ENCODE results near the gene HECTD4. TPM values are rescaled to one million over a fixed set of nuclear protein-coding genes. Genes with fewer than 3 reads are reported as not detected.
"Not testable (repeated sequence)": the region's sequence is repeated elsewhere in the genome, so short reads cannot be mapped to it uniquely, and the experiment has no call there.

Gene HECTD4, protein sequence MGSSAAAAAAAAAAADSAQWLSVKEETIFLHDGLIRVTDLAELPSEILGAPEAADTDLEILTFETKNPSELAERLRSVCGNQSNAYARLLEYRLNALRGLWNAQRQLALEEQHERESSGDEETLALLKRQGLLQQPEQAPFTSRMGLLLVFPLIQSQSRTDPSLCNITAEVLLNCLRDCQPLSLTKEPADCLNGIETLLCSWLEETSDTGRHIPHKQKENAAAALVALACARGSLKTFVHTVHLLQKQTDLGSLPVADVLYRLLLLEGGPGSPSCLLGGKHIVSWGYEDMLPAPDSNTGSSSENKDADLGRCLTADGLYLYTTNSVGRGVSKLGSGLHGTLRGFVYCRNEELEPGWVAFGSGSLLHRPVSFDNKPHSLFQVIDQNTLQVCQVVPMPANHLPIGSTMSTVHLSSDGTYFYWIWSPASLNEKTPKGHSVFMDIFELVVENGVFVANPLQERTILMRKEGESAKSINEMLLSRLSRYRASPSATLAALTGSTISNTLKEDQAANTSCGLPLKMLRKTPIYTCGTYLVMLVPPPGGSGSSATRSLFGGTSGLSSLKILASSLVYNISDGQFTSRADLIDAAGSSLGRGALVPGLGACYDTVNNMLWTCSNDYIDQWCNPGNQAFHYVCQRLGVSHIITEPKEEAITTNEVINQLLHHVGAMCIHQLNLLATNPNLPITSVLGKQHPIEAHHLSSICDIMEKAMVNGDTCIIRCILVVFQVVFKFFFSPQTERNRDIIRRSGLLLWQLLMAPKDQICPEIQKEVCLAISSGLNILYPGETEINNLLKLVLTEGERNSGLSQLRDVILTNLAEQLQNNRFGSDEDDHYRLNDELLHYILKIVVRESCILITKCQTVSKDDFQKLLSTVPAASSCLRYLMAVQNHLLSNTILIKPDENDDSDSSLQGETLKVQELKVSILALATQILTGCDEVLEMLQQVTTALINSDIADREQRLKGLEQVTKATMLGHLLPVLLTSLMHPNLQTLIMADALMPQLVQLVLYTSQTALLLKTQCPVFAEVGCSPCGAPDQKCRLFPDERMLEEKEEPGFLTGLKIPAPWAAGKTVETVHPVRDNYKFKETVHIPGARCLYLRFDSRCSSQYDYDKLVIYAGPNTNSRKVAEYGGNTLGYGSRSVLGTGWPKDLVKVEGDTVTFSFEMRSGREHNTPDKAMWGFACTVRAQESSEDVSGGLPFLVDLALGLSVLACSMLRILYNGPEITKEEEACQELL (N-terminal part only)
- 28.2 TPM for total RNA-seq
- long read RNA-seq, partial matches to known transcripts, result 28 of 39 reads
- long read RNA-seq, other reads (novel, unspliced or antisense), result 11 of 39 reads

DNA sequence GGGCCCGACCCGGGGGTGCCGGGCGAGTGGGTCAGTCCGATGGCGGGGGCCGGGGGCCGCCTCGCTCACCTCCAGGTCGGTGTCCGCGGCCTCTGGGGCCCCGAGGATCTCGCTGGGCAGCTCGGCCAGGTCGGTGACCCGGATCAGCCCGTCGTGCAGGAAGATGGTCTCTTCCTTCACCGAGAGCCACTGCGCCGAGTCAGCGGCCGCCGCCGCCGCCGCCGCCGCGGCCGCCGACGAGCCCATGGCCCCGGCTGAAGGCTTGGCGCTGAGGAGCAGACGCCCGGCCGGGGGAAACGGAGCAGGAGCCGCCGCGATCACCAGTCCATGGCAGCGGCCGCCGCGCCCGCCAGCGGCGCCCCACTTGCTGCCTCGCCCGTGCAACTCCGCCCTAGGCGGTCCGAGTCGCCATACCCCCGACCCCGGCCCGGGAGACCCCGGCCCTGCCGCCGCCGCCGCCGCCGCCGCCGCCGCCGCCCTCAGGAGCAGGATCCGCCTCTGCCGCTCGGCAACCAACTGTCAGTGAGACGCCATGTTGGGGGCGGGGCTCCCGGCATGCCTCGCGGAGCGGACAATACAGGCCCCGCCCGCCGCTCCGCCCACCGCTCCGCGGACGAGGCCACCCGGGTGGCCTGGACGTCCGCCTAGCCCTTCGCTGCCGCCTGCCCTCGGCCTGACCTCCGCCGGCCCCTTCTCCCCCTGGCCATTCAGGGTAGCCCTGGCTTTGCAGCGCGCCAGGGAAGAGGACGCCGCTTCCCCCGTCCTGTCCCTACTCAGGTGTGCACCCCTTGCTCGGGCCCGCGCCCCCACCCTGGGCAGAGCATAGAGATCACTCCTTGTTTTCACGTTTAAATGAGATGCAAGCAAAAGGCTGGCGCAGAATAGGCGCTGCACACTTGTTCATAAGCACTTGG is at the start of gene HECTD4:
TSS of gene HECTD4 (minus strand) at position 549 of the 914 bp plus-strand sequence. CDS start at position 246, 303 bp downstream.
- intact Hi-C loops (cut with DNase I), result loop anchor here (10.0 kb wide), 1 partner anchor 87 kb away; no protein-coding TSS in a partner anchor

GRCh38 chr12:112431965-112432364 is 49.7 kb upstream of the HECTD4 start:
- no peak for DNase-seq (ENCODE audit: low spot score)

More for the DNA sequence above, at the start of gene HECTD4:
- peak; percentile 97 for DNase-seq (ENCODE audit: low spot score)

GRCh38 chr12:112430929-112431328 is 48.7 kb upstream of the HECTD4 start:
- no peak for DNase-seq (ENCODE audit: low spot score)
- intact Hi-C loops (cut with DNase I), result no loop called here

More at GRCh38 chr12:112431965-112432364, 49.7 kb upstream of the HECTD4 start:
- intact Hi-C loops (cut with DNase I), result no loop called here

DNA sequence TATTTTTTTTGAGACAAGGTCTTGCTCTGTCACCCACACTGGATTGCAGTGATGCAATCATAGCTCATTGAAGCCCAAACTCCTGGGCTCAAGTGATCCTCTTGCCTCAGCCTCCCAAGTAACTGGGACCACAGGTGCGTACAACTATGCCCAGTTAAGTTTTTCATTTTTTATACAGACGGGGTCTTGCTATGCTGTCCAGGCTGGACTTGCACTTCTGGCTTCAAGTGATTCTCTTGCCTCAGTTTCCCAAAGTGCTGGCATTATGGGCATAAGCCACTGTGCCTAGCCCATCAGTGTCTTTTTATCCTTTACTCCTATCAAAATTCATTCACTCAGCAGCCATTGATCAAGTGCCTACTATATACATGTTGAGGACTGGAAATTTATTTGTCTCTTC is 45.5 kb upstream of the HECTD4 start:
- no peak for DNase-seq (ENCODE audit: low spot score)
- intact Hi-C loops (cut with DNase I), result no loop called here

GRCh38 chr12:112425582-112426382 is 43.6 kb upstream of the HECTD4 start:
- intact Hi-C loops (cut with DNase I), result no loop called here
- no peak for DNase-seq (ENCODE audit: low spot score)

DNA sequence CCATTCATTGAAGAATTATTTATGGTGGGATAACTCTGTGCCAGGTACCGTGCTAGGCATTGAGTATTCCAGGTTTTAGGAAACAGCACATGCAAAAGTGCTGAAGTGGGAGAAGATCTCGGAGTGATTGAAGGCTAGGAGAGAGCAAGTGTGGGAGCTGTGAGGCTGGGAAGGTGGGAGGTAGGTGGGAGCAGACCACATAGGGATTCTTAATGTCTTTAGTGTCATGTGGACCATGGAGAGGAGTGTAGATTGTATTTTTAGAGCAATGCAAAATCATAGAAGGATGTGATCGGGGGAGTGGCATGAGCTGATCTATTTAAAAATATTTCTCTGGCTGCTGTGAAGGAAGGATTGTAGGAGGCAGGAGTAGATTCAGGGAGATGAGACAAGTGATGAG is 41.9 kb upstream of the HECTD4 start:
- intact Hi-C loops (cut with DNase I), result no loop called here

DNA sequence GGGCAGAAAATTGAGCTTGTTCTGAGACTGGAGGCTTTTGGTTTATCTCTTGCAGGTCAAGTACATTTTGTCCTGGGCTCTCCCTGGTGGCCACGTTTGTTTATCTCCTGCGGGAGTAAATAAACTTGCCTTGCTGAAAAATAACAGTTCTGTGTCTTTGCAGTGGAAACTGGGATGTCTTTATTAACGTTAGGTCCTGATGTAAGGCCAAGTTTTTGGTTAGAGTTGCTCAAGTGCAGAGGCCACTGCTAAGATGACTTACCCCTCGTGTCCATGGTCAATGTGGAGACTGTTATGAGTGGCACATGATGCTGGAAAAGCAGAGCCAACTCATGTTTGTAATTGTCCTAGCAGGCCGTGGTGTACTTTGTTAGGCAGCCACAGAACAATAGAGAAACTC is 40.3 kb upstream of the HECTD4 start:
- intact Hi-C loops (cut with DNase I), result no loop called here

More for the DNA sequence above, 41.9 kb upstream of the HECTD4 start:
- DNase-seq (ENCODE audit: low spot score), result no peak

DNA sequence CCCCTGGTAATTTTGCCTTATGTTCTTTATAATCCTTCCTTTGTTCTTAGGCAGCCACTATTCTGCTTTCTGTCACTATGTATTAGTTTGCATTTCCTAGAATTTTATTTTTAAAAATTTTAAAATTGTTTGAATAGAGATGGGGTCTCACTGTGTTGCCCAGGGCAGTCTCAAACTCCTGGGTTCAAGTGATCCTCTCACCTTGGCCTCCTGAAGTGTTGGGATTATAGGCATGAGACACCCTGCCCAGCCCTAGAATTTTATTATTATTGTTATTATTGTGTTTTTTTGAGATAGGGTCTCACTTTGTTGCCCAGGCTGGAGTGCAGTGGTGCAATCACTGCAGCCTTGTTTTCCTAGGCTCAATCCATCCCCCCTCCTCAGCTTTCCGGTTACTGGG is 39.1 kb upstream of the HECTD4 start:
- intact Hi-C loops (cut with DNase I), result no loop called here
- DNase-seq (ENCODE audit: low spot score), result no peak

More for the DNA sequence above, 40.3 kb upstream of the HECTD4 start:
- no peak for DNase-seq (ENCODE audit: low spot score)

- intact Hi-C loops (cut with DNase I), result no loop called here
- DNase-seq (ENCODE audit: low spot score), result no peak
Measured at GRCh38 chr12:112420740-112421139, 38.5 kb upstream of the HECTD4 start.

- intact Hi-C loops (cut with DNase I), result no loop called here
- peak; percentile 83 for DNase-seq (ENCODE audit: low spot score)
Measured at GRCh38 chr12:112419297-112420133, 37.3 kb upstream of the HECTD4 start.

DNA sequence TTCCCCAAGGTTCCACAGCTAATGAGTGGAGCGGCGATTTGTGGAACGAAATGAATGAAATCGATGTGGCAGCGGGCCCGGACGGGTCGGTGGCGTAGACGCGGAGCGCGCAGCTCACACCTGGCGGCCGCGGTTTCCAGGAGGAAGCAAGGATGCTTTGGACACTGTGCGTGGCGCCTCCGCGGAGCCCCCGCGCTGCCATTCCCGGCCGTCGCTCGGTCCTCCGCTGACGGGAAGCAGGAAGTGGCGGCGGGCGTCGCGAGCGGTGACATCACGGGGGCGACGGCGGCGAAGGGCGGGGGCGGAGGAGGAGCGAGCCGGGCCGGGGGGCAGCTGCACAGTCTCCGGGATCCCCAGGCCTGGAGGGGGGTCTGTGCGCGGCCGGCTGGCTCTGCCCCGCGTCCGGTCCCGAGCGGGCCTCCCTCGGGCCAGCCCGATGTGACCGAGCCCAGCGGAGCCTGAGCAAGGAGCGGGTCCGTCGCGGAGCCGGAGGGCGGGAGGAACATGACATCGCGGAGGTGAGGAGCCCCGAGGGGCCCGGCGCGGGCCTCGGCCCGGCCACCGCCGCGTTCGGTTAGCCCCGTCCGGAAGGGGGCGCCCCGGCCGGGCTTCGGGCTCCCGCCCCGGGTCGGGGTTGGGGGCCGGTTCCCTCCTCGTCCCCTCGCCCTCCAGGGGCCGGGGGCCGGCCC is 36.5 kb upstream of the HECTD4 start, which contains the start of gene PTPN11:
TSS of gene PTPN11 (plus strand) at position 340 of the 689 bp plus-strand sequence. CDS start at position 505, 165 bp downstream.
- intact Hi-C loops (cut with DNase I), result no loop called here
- peak; percentile 95 for DNase-seq (ENCODE audit: low spot score)

GRCh38 chr12:112418273-112418607 is 36.0 kb upstream of the HECTD4 start:
- DNase-seq (ENCODE audit: low spot score), result no peak
- intact Hi-C loops (cut with DNase I), result no loop called here

- DNase-seq (ENCODE audit: low spot score); intact Hi-C loops (cut with DNase I): not testable (repeated sequence)
Measured at GRCh38 chr12:112415457-112415856, 33.2 kb upstream of the HECTD4 start.

DNA sequence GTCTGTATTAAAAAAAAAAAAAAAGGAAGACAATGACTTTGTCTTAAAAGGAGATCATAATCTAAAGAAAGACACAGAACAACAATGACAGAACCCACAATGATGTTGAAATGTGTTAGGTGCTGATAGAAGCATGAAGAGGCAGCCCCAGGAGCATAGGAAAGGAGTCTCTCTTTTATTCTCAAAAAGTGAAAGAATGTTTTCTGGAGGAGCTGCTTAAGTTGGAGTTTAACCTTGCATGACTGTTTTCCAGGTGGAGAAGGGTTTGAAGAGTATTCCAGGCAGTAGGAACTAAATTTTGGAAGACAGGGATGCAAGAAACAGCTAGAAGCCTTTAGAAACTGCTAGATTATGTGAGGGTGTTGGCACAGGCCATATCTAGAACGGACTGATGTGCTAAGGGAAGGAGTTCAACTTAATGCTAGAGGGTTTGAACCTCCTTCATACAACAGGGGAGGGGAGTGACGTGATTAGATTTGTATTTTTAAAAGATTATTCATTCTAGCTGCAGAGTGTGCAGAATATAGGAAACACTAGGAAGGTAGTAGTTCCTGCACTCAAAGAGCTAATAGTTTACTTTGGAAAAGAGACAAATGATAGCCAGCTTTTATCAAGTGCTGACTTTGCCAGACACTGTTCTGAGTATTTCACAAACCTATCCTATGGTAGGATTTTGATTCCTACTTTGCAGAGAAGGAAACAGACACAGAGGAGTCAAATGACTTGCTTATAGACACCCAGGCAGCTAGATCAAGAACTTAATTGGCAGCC is 31.8 kb upstream of the HECTD4 start:
- intact Hi-C loops (cut with DNase I), result no loop called here
- no peak for DNase-seq (ENCODE audit: low spot score)

DNA sequence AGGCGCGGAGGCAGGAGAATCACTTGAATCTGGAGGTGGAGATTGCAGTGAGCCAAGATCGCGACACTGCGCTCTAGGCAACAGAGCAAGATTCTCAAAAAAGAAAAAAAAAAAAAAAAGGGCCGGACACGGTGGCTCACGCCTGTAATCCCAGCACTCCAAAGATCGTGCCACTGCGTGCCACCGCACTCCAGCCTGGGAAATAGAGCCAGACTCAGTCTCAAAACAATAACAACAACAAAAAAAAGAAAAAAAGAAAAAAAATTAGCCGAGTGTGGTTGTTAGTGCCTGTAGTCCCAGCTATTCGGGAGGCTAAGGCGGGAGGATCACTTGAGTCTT is 27.6 kb upstream of the HECTD4 start:
- intact Hi-C loops (cut with DNase I), result no loop called here
- no peak for DNase-seq (ENCODE audit: low spot score)

Data from cardiac septum (tissue), 1 donor.